OCI-LY3 (cell line): Measurements from ENCODE around the gene CYP24A1.

Experiments
- H2AFZ ChIP-seq: fragments of 200-600, 300-600 bp; shearing (Covaris generic); 2 replicates; pipeline ENCODE4 v1.6.0; 2014; ENCODE audit warnings: antibody characterized with exemption, low read depth, low read length
- H3K27ac ChIP-seq: fragments of 200-600, 300-600 bp; sonication (generic); 2 replicates; pipeline ENCODE4 v1.5.1; 2014; ENCODE audit warnings: mild to moderate bottlenecking, low read length, moderate library complexity, mixed read lengths
- H3K27me3 ChIP-seq: fragments of 200-600, 300-600 bp; sonication (generic); 2 replicates; pipeline ENCODE4 v1.6.1; 2014; ENCODE audit warnings: low read depth, low read length, mixed read lengths
- H3K36me3 ChIP-seq: fragments of 200-600, 300-600 bp; sonication (generic); replicated peaks from 2 replicates; pipeline ENCODE3; 2014; ENCODE audit warnings: low read depth, low read length, mixed read lengths
- H3K4me1 ChIP-seq: fragments of 300-600, 200-600 bp; sonication (generic); 2 replicates; pipeline ENCODE4 v1.6.1; 2014; ENCODE audit warnings: low read length, mixed read lengths
- H3K4me2 ChIP-seq: fragments of 200-600, 300-600 bp; sonication (generic); 2 replicates; pipeline ENCODE4 v1.6.1; 2014; ENCODE audit warnings: low read length, mixed read lengths
- H3K4me3 ChIP-seq: fragments of 300-600, 200-600 bp; sonication (generic); 2 replicates; pipeline ENCODE4 v1.5.1; 2014; ENCODE audit warnings: antibody characterized with exemption, mild to moderate bottlenecking, low read length, moderate library complexity
- H3K79me2 ChIP-seq: fragments of 300-600, 200-600 bp; shearing (Covaris generic); 2 replicates; pipeline ENCODE4 v1.6.1; 2014; ENCODE audit warnings: mild to moderate bottlenecking, low read length, mixed read lengths
- H3K9ac ChIP-seq: fragments of 300-600, 200-600 bp; shearing (Covaris generic); 2 replicates; pipeline ENCODE4 v1.6.0; 2014; ENCODE audit warnings: mild to moderate bottlenecking, low read length, moderate library complexity
- H3K9me3 ChIP-seq: fragments of 200-600, 300-600 bp; shearing (Covaris generic); 2 replicates; pipeline ENCODE4 v1.6.1; 2014; ENCODE audit warnings: low read length, mixed read lengths; ENCODE audit not compliant: insufficient read depth
- H4K20me1 ChIP-seq: fragments of 200-600, 300-600 bp; sonication (generic); 2 replicates; pipeline ENCODE4 v1.6.1; 2016; ENCODE audit warnings: low read length, mixed read lengths; ENCODE audit not compliant: insufficient read depth
- CTCF ChIP-seq: fragments of 200-600, 300-600 bp; sonication (generic); IDR thresholded peaks from 2 replicates; pipeline ENCODE4 v1.5.1; 2014; ENCODE audit warnings: antibody characterized with exemption, low read length, low read depth
- EZH2phosphoT487 ChIP-seq: fragments of 200-600 bp; shearing (Covaris generic); IDR thresholded peaks from 2 replicates; pipeline ENCODE4 v1.6.1; 2018; ENCODE audit warnings: antibody characterized with exemption, mixed run types, low read depth

Gene CYP24A1

GRCh38 chr20:54146672-54147071, 27.1 kb downstream of the CYP24A1 start:
- Histone ChIP-seq H3K79me2 (no peaks in the 10 kb centered on the region), H3K9ac (no peak overlapping the region), H3K4me3 (no peak overlapping the region), H4K20me1 (no peaks in the 10 kb centered on the region), H3K4me2 (no peak overlapping the region), H3K27ac (no peak overlapping the region), H3K9me3 (0 out of 2 replicates have a peak, but pooled peaks cover 1% of the 10 kb centered on the region), H3K36me3 (no peaks in the 10 kb centered on the region), H2AFZ (no peak overlapping the region), H3K4me1 (no peaks in the 10 kb centered on the region), H3K27me3 (no peaks in the 10 kb centered on the region)
- no peak for TF ChIP-seq CTCF
- TF ChIP-seq EZH2phosphoT487, result no peak

- no peak for TF ChIP-seq CTCF
- no peak for TF ChIP-seq EZH2phosphoT487
- Histone ChIP-seq H3K27me3 (peaks cover 11% of the 10 kb centered on the region; the same call in 1 of the 2 replicates), H3K9ac (no peak overlapping the region), H2AFZ (no peak overlapping the region), H3K4me2 (no peak overlapping the region), H3K4me1 (no peaks in the 10 kb centered on the region), H3K9me3 (0 out of 2 replicates have a peak, but pooled peaks cover 7% of the 10 kb centered on the region), H3K4me3 (no peak overlapping the region), H3K79me2 (no peaks in the 10 kb centered on the region), H4K20me1 (no peaks in the 10 kb centered on the region), H3K27ac (no peak overlapping the region), H3K36me3 (no peaks in the 10 kb centered on the region)
These were observed 28.9 kb downstream of the CYP24A1 start for GRCh38 chr20:54144847-54145414.

- H3K27ac ChIP-seq, result no peak overlapping the region
- no peaks in the 10 kb centered on the region for H3K79me2 ChIP-seq
- H3K36me3 ChIP-seq, result no peaks in the 10 kb centered on the region
- H3K9me3 ChIP-seq, result 0 out of 2 replicates have a peak, but pooled peaks cover 7% of the 10 kb centered on the region
- no peak overlapping the region for H3K4me3 ChIP-seq
- H3K9ac ChIP-seq, result no peak overlapping the region
- TF ChIP-seq CTCF (no peak), EZH2phosphoT487 (no peak)
- H4K20me1 ChIP-seq, result no peaks in the 10 kb centered on the region
- H3K4me1 ChIP-seq, result no peaks in the 10 kb centered on the region
- no peak overlapping the region for H3K4me2 ChIP-seq
- peaks cover 23% of the 10 kb centered on the region; the same call in 1 of the 2 replicates for H3K27me3 ChIP-seq
- no peak overlapping the region for H2AFZ ChIP-seq
These were observed 32.7 kb downstream of the CYP24A1 start for GRCh38 chr20:54140927-54141566.

- H3K36me3 ChIP-seq, result no peaks in the 10 kb centered on the region
- peaks cover 25% of the 10 kb centered on the region; the same call in 1 of the 2 replicates for H3K27me3 ChIP-seq
- no peaks in the 10 kb centered on the region for H4K20me1 ChIP-seq
- H3K4me3 ChIP-seq, result no peak overlapping the region
- TF ChIP-seq CTCF (no peak), EZH2phosphoT487 (no peak)
- no peak overlapping the region for H2AFZ ChIP-seq
- no peaks in the 10 kb centered on the region for H3K79me2 ChIP-seq
- no peaks in the 10 kb centered on the region for H3K4me1 ChIP-seq
- no peak overlapping the region for H3K27ac ChIP-seq
- H3K4me2 ChIP-seq, result no peak overlapping the region
- H3K9ac ChIP-seq, result no peak overlapping the region
- 0 out of 2 replicates have a peak, but pooled peaks cover 7% of the 10 kb centered on the region for H3K9me3 ChIP-seq
These were observed 33.3 kb downstream of the CYP24A1 start for GRCh38 chr20:54140486-54140885.
